SKM-1 treated with dmso at 0.1 percent for 144 hours (cell line): ENCODE measurements around the gene LRRC4B.
"Not testable (repeated sequence)": the region's sequence is repeated elsewhere in the genome, so short reads cannot be mapped to it uniquely, and the experiment has no call there.

ENCODE experiments used
- DNase-seq: peaks from one replicate; lab custom pipeline; 2025; ENCODE audit not compliant: unreplicated experiment; lab: John Stamatoyannopoulos, UW

LRRC4B gene

GRCh38 chr19:50488389-50489194 lies 79.6 kb downstream of the LRRC4B start:
- peak; percentile 10 for DNase-seq

GRCh38 chr19:50486823-50487515 lies 81.3 kb downstream of the LRRC4B start:
- DNase-seq = no peak

GRCh38 chr19:50485284-50485955 lies 82.8 kb downstream of the LRRC4B start:
- no peak for DNase-seq

- no peak for DNase-seq
Measured at GRCh38 chr19:50482916-50483315, 85.3 kb downstream of the LRRC4B start.

- no peak for DNase-seq
Measured at GRCh38 chr19:50482271-50482855, 85.9 kb downstream of the LRRC4B start.

- DNase-seq = no peak
Measured at GRCh38 chr19:50481351-50482149, 86.7 kb downstream of the LRRC4B start.

- no peak for DNase-seq
Measured at GRCh38 chr19:50480281-50481111, 87.7 kb downstream of the LRRC4B start.

- no peak for DNase-seq
Measured at GRCh38 chr19:50479761-50480251, 88.4 kb downstream of the LRRC4B start.

GRCh38 chr19:50478901-50479715 lies 89.1 kb downstream of the LRRC4B start:
- DNase-seq = peak; percentile 11

GRCh38 chr19:50477751-50478515 lies 90.3 kb downstream of the LRRC4B start:
- no peak for DNase-seq

GRCh38 chr19:50476907-50477238 lies 91.4 kb downstream of the LRRC4B start:
- DNase-seq = no peak

GRCh38 chr19:50476224-50476906 lies 91.9 kb downstream of the LRRC4B start, which contains the start of the genes EMC10 and GARIN5A:
Gene EMC10 (plus strand): TSS chr19:50476507. CDS start chr19:50476545, 38 bp downstream.
Gene GARIN5A (minus strand): TSS chr19:50476848. CDS start chr19:50476388, 460 bp downstream.
- peak; percentile 36 for DNase-seq

- DNase-seq = no peak
Measured at GRCh38 chr19:50475736-50476223, 92.5 kb downstream of the LRRC4B start.

- DNase-seq = no peak
Measured at GRCh38 chr19:50475101-50475568, 93.1 kb downstream of the LRRC4B start.

- not testable (repeated sequence) for DNase-seq
Measured at GRCh38 chr19:50473336-50473735, 94.9 kb downstream of the LRRC4B start.

- DNase-seq = no peak
Measured at GRCh38 chr19:50468818-50469217, 99.4 kb downstream of the LRRC4B start.

- DNase-seq = no peak
Measured at GRCh38 chr19:50467566-50467965, 100.7 kb downstream of the LRRC4B start.
